ENCODE results near the gene NINL.
"Not testable (repeated sequence)": the region's sequence is repeated elsewhere in the genome, so short reads cannot be mapped to it uniquely, and the experiment has no call there.

NINL gene

DNA sequence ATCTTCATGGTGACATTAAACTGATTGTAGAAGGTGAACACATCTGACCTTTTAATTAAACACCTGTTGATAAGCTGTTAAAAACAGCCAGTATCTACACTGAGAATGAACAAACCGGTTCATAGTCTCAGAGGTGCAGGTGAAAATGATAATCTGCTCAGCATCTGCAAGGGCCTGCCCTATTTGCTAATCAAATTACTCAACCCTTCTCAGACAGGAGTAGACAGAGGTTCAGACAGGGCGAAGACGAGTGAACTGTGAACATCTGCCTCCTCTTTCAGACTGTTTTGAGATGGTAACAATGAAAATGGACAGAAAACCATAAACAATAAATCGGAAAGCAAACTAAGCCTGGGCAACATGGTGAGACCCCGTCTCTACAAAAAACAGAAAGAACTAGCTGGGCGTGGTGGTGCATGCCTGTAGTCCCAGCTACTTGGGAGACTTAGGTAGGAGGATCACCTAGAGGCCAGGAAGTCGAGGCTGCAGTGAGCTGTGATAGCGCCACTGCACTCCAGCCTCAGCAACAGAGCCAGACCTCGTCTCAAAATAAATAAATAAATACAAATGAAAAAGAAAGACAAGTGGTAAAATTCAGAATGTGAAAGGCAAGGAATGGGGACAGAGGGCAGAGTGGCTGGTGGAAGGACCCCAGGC is 55.9 kb downstream of the NINL start:
- FAIRE-seq: no peak

DNA sequence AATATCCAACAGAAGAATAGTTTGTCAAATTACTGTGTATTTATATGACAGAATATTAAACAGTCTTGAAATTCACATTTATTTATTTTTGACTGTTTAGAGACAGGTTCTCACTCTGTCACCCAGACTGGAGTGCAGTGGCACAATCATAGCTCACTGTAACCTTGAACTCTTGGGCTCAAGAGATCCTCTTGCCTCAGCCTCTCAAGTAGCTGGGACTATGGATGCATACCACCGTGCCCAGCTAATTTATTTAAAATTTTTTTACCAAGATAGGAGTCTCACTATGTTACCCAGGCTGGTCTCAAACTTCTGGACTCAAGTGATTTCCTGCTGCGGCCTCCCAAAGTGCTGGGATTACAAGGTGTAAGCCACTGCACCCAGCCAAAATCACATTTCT is 57.4 kb downstream of the NINL start:
- FAIRE-seq: no peak

DNA sequence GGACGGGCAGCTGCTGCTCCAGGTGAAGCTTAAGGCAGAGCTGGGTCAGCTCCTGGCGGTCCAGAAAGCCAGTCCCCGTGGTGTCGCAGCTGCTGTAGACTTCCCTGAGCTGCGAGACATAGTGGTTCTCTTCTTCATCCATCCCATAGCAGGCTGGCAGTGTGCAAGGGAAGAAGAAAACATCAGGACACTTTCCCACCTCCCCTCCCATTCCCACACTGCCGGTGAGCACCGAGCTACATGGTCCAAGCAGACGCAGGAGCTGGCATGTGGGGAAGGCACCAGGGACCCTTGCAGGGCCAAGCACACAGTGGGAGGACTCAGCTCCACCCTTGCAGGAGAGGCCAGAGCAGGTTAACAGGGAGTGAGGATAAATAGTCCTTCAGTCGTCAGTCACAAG is 58.9 kb downstream of the NINL start:
- no peak for FAIRE-seq

GRCh38 chr20:25525867-25526266 is 59.5 kb downstream of the NINL start:
- no peak for FAIRE-seq

- FAIRE-seq: no peak
Observed at GRCh38 chr20:25525295-25525694, 60.0 kb downstream of the NINL start.

DNA sequence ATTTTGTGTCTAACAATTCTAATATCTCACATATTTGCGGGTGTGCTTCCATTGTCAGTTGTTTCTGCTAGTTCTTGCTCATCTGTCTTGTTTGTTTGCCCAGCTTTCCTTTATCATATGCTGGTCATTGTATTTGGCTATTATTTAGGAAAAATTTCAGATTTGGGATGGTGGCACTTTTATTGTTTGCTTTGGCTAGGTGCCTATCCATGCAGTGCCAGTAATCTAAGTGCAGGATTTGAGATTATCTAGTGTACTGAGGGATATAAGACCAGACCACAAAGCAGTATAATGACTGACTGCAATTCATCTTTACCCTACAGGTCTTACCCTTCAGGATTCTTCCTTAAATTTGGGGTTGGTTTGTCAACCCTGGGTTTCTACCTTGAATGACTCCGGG is 63.9 kb downstream of the NINL start:
- no peak for FAIRE-seq

- FAIRE-seq: no peak
Observed at GRCh38 chr20:25517124-25517523, 68.2 kb downstream of the NINL start.

DNA sequence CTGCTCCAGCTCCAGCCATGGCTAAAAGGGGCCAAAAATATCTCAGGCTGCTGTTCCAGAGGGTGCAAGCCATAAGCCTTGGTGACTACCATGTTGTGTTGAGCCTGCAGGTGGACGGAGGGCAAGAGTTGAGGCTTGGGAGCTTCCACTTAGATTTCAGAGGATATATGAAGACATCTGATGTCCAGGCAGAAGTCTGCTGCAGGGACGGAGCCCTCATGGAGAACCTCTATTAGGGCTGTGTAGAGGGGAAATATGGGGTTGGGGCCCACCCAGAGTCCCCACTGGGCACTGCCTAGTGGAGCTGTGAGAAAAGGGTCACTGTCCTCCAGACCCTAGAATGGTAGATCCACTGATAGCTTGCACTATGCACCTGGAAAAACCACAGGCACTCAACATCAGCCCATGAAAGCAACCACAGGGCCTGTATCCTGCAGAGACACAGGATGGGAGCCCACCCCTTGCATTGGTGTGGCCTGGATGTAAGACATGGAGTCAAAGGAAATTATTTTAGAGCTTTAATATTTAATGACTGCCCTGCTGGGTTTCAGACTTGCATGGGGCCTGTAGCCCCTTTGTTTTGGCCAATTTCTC is 70.5 kb downstream of the NINL start:
- FAIRE-seq: no peak

DNA sequence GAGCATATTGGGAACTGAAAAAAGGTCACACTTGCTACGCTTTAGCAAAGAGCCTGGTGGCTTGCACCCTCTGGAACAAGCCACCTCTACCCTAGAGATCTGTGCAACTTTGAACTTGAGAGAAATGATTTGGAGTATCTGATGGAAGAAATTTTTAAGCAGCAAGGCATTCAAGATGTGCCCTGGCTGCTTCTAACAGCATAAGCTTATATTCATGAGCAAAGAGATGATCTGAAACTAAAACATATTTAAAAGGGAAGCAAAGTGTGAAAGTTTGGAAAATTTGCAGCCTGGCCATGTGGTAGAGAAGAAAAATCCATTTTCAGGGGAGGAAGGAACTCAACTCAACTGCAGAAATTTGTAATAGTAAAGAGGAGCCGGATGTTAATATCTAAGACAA is 71.1 kb downstream of the NINL start:
- no peak for FAIRE-seq

DNA sequence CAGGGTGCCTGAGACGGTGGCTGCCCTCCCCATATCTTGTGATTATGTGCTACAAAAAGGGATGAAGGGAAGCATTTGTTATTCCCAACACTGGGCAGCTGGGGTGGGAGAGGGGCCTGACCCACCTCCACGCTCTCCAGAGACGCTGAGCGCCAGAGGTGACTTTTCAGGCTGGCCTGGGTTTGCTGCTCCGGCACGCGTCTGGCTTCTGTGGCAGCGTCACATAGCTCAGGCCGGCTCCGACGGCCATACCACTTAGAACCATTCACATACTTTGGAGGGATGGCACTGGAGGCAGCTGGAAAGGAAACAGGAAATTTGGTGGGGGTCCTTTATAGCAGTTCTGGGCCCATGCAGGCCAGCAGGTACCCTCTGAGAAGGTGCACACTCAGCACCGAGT is 72.6 kb downstream of the NINL start:
- FAIRE-seq: no peak

GRCh38 chr20:25511183-25511582 is 74.1 kb downstream of the NINL start:
- FAIRE-seq: no peak

GRCh38 chr20:25510721-25511120 is 74.6 kb downstream of the NINL start:
- no peak for FAIRE-seq

GRCh38 chr20:25510202-25510601 is 75.1 kb downstream of the NINL start:
- no peak for FAIRE-seq

- FAIRE-seq: no peak
Observed at GRCh38 chr20:25509084-25509483, 76.2 kb downstream of the NINL start.

DNA sequence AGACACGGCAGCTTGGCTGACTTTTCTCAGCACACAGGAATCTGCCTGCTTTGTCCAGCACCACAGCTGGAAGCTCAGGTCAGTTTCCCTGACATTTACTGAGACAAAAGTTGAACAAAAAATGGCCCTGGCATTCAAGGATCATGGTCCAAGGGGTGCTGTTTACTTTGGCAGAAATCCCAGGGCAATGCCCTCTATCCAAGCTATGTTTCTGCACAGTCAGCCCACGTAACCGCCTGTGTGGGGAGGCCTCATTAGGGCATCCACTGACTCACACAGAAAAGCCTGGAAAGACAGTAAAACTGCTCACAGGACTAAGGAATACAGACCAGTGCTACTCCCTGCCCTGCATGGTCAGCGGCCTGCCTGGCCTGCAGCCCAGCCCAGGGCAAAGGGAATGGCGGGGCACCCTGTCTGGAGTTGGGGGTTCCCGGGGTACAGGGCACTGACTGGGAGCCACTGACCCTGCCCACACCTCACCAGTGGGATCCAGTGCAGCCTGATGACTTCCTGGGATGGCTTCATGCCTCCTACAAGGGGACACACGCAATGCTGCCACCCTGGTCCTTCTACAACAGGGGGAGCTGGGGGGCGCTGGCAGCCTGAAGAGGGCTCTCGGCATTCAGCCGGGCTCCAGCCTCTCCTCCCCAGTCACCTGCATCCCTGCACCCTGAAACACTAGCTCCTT is 77.1 kb downstream of the NINL start:
- FAIRE-seq: no peak

GRCh38 chr20:25507385-25508082 is 77.8 kb downstream of the NINL start:
- no peak for FAIRE-seq

DNA sequence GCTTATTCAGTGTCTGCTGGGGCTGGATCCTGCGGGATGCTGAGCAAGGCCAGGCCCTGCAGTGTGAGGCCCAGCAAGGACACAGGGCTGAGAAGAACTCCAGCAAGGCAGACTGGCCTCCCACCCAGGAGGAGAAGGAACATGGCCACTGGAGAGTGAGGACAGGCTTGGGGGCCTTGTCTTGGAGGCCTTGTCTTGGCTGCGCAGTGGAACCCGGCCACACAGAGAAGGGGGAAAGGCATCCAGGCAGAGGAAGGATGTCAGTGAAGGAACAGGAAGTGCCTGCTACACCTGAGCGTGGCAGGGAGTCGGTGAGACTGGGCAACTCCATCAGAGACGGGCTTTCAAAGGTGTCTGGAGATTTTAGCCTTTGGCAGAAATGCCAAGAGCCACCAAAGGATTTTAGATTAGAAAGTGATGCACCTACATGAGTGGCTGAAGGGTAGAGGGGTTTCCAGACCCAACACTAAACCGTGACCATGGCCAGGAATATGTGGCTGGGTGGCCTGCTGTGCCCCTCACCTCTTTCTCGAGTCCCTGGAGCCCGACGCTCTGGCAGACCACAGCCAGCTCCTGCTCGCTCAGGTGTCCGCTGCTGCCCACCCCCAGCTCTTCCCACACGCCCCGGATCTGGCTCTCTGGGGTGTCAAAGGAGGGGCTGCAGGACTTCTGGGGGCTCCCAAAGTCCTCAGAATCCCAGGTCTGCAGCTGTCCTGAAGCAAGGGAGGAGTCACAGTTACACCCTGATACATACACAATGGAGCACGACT is 80.8 kb downstream of the NINL start:
- no peak for FAIRE-seq

GRCh38 chr20:25503936-25504335 is 81.4 kb downstream of the NINL start:
- FAIRE-seq: no peak

DNA sequence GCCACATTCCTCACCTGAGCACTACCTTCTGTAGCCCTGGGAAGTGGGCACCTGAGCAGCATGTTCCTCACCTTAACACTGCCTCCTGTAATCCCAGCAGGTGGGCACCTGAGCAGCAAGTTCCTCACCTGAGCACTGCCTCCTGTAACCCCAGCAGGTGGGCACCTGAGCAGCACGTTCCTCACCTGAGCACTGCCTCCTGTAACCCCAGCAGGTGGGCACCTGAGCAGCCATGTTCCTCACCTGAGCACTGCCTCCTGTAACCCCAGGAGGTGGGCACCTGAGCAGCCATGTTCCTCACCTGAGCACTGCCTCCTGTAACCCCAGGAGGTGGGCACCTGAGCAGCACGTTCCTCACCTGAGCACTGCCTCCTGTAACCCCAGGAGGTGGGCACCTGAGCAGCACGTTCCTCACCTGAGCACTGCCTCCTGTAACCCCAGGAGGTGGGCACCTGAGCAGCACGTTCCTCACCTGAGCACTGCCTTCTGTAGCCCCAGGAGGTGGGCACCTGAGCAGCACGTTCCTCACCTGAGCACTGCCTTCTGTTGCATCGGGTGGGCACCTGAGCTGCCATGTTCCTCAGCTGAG is 82.2 kb downstream of the NINL start:
- FAIRE-seq: not testable (repeated sequence)

GRCh38 chr20:25500880-25501351 is 84.4 kb downstream of the NINL start:
- FAIRE-seq: no peak

GRCh38 chr20:25499855-25500434 is 85.4 kb downstream of the NINL start:
- no peak for FAIRE-seq

DNA sequence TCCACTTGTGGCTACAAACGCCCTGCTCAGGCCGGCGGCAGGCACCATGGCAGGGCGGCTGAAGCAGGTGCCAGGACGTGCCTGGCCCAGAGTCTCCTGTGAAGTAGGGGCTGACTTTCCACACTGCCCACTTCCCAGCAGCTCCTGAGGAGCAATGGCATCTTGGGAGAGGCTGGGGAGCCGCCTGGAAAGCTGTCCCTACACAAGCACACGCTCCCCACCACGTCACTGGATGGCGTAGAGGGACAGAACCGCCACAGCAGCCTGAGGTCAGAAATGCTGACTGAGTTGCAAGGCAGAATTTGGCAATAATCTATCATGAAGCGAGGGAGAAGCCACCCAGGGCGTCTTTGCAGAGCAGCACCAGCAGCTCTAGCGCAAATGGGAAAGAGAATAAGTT is 86.3 kb downstream of the NINL start:
- FAIRE-seq: no peak

Data from A204.1 (cell line).